ENCODE data around the gene MYRIP. TPM values are rescaled to one million over a fixed set of nuclear protein-coding genes. Genes with fewer than 3 reads are reported as not detected.
"Not testable (repeated sequence)": the region's sequence is repeated elsewhere in the genome, so short reads cannot be mapped to it uniquely, and the experiment has no call there.

The MYRIP gene
- polyA plus RNA-seq, 1 donor: 0.83 TPM

- no peak for DNase-seq
These were observed 432.8 kb downstream of the MYRIP start for GRCh38 chr3:40242216-40242615.

DNA sequence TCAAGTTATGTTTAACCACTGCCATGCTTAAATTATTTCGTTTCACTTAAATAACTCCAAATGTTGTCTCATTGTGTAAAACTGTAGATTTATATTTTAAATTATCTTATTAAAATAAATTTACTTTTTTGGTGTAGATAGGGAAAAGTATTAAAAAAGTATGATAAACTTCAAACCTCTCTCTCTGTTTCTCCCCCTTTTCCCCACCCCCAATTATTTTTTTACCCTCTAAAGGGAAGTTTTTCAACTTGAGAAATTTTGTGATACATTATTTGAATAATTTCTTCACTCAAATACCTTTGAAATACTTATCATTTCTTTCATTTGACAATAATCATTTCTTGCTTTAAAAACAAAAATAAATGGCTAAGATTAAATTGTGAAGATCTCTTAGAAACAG, 433.2 kb downstream of the MYRIP start:
- no peak for DNase-seq

DNA sequence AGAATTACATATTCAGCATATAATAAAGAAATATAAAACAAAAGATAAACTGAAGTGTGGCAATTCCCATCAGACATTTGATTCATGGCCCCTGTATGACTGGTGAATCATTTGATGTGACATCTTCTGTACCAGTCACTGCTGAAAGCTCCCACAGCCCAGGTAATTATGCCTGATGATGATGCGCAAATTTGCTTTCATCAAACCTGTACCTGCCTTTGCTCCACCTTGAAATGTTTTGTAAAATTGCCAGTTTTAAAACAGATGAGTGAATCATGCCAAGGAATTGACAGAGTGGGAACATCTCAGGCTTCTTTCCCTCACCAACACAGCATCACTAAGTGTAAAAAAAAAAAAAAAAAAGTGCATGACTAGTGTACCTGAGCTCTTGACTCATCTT, 433.6 kb downstream of the MYRIP start:
- no peak for DNase-seq

DNA sequence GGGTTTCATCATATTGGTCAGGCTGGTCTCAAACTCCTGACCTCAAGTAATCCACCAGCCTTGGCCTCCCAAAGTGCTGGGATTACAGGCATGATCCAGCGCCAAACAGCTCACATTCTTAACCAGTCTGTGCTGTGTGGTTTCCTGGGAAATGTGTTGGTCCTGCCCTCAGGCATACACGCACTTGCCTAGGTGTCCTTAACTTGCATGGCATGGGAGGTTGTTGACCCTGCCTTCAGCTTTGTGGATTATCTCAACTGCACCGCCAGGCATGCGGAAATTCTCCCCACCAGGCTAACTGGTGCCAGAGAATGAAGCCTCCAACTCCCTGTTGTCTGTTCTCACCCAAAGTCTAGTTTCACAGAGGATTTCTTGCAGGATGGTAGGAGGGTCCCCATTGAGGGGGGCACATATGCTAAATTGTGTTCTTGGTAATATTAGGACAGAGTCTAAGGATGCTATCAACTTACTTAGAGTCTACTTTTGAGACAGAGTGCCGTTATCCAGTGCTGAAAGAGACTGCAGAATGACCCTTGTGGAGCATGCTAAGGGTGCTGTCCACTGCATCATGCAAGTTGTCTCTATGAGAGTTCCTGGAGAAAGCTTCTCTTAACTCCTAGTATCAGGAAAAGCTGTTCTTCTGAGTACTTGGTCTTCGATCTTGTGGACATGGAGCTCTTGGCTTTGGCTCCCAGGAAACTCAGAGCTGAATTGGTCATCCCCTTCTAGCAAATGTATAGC, 438.5 kb downstream of the MYRIP start:
- no peak for DNase-seq

GRCh38 chr3:40248591-40248990, 439.2 kb downstream of the MYRIP start:
- DNase-seq: no peak

GRCh38 chr3:40249168-40249567, 439.8 kb downstream of the MYRIP start:
- DNase-seq: no peak

DNA sequence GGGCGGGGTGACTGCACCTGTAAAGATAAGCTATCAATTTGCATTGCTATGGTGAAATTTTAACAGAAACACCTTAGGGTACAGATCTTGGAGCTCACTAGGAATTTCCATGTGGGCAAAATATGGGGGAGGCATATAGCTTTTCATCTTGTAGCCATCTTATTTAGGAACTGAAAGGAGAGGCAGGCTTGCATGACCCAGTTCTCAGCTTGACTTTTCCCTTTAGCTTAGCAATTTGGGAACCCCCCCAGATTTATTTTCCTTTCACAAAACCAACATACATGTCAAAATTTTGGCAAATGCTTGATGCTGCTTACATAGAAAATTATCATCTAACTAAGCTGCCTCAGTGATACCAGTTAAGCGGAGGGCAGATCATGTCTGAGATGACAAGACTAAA, 445.1 kb downstream of the MYRIP start:
- DNase-seq: no peak

- DNase-seq: no peak
These were observed 445.5 kb downstream of the MYRIP start for GRCh38 chr3:40254891-40255290.

DNA sequence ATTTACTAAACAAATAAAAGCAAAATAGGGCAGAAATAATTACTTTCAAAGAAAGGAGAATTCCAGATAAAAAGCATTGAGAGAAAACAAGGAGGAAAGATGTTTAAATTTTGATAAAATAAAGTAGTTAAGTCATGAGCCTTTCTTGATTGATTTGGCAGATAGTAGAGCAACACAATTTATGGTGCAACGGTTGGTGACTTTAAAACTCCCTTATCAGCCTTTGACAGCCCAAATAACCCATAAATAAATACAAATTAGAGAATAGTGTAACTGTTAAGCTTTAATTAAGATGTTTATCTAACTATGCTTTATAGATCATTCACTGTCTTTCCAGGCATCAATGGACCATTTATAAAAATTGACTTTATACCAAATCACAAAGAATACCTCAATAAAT, 446.1 kb downstream of the MYRIP start:
- no peak for DNase-seq

GRCh38 chr3:40258064-40258463, 448.7 kb downstream of the MYRIP start:
- DNase-seq: no peak

GRCh38 chr3:40258555-40258954, 449.1 kb downstream of the MYRIP start:
- no peak for DNase-seq

DNA sequence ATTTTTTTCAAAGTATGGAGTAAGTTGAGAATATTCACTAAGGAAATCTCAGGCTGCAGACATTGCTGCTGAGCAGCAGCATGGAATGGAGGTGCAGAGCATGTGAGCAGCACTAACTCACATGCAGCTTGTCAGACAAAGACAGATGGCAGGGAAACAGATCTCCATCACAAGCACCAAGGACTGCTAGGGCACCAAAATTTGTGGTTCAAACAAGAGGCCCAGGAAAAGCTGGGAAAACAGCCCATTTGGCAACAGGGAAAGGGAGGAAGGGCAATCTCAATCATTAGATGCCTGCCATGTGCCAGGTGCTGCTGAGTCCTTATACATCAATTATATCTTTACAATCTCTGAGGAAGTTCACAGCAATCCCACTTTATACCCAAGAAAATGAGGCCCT, 452.9 kb downstream of the MYRIP start:
- no peak for DNase-seq

DNA sequence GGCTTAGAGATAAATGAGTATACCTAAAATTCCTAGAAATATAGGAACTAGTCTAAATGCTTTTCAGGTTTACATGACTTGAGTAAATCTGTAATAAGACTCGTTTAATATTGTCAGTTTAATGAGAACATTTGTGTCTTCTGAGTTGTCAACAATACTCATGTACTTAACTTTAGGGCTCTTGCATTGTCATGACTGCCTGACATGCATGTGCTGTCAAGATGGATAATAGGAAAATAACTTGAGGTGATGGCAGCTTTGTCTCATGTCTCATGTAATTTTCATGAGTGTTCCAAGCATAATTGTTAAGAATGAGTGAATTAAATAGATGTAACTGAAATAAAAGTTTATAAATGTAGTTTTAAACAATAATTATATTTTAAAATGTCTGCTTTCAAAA, 455.0 kb downstream of the MYRIP start:
- no peak for DNase-seq

- DNase-seq: no peak
These were observed 455.8 kb downstream of the MYRIP start for GRCh38 chr3:40265181-40265580.

GRCh38 chr3:40267937-40268724, 458.7 kb downstream of the MYRIP start:
- no peak for DNase-seq

- no peak for DNase-seq
These were observed 459.6 kb downstream of the MYRIP start for GRCh38 chr3:40268802-40269524.

- no peak for DNase-seq
These were observed 469.4 kb downstream of the MYRIP start for GRCh38 chr3:40278791-40279190.

DNA sequence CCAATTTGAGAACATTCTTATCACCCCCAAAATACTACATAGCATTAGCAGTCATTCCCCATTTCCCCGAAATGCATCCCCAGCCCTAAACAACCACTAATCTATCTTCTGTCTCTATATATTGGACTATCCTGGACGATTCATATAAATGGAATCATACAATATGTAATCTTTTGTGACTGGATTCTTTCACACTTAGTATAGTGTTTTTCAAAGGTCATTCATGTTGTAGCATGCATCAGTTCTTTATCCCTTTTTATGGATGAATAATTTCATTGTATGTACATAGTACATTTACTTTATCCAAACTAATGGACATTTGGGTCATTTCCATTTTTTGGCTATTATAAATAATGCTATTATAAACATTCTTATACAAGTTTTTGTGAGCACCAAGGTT, 472.6 kb downstream of the MYRIP start:
- DNase-seq: no peak

GRCh38 chr3:40283057-40283456, 473.6 kb downstream of the MYRIP start:
- DNase-seq: not testable (repeated sequence)

DNA sequence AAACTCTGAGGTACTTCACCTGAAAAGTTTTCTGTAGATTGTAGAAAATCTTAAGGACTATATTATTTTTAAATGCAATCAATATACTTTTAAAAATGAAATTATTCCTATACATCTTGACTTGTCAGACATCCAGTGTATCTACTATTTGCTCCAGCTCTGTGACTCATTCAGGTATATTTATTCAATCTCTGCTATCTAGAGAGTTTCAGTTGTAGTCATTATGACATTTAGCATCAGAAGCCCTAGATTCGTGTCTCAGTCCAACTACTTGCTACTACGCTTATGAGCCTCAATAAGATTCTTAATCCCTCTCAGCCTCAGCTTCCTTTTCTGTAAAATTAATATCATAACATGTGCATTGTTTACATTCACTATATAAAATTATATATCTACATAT, 477.8 kb downstream of the MYRIP start:
- DNase-seq: no peak

GRCh38 chr3:40290396-40290795, 481.0 kb downstream of the MYRIP start:
- DNase-seq: no peak

DNA sequence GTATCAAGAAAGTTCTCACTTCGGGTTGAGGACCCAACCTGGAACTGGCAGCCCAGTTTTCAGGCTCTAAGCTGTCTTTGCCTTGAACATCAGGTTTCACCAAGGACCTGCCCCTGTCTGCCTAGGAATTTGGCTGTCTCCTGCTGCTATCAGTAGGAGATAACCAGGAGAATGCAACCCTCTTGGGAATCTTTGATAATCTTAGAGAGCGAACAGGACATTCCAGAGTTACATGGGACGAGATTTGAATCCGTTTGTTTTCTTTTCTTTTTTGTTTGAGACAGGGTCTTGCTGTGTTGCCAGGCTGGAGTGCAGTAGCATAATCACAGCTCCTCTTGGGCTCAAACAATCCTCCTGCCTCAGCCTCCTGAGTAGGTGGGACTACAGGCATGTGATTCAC, 482.1 kb downstream of the MYRIP start:
- DNase-seq: no peak

DNA sequence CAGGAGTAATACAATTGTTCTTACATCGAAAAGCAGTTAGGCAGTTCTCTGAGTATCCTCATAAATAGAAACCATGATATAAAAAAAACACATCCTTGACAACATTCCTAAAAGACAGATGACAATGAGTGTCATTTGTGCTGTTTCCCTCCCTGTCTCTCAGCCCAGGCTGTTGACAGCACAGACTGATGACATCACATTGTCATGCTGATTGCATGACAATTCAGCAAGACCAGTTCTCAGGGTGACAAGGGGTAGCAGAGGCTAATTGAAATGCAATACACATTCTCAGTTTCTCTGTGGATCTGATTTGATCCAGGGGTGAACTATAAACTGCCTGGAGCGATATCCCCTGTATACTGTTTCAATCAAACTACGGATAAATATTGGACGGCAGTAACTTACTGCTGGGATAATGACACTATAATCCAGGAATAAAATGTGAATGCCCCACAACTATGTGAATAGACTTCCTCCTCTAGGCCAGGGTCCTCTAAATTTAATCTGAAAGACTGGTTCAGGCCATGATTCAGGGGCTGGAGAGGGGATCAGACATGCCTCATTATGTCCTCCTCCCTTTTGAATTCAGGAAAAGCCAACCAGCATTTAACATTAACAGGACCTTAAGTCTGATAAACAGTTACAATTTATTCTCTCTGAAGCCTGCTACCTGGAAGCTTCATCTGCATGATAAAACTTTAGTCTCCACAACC, 483.4 kb downstream of the MYRIP start:
- DNase-seq: no peak
